Endothelial cell of umbilical vein (primary cell): Measurements from ENCODE around the gene HSPBAP1. TPM values are rescaled to one million over a fixed set of nuclear protein-coding genes. Genes with fewer than 3 reads are reported as not detected.

Experiments used
- BruUV-seq: library from RNA; stranded (reverse); fragments of 400-500 nt; replicated peaks from 2 replicates; lab custom pipeline; 2021; lab: Mats Ljungman, UMichigan
- CTCF ChIA-PET: fragments of 300-600, 350-600 bp; sonication (Branson Sonifier 250); formaldehyde crosslinking; loops from one replicate; lab custom pipeline; 2021; ENCODE audit warnings: antibody characterized with exemption, inconsistent platforms; lab: Charles Lee
- POLR2A ChIA-PET: fragments of 300-600, 350-600 bp; sonication (Branson Sonifier 250); formaldehyde crosslinking; loops from one replicate; lab custom pipeline; 2021; ENCODE audit warnings: antibody characterized with exemption, inconsistent platforms; lab: Charles Lee
- DNase-seq: peaks from one replicate; pipeline ENCODE4 v3.0.0-alpha.2; 2011; ENCODE audit warnings: low read depth, low spot score
- FAIRE-seq: peaks from 2 replicates; lab custom pipeline; 2011; peaks lifted over from hg19 to GRCh38; lab: Jason Lieb, UNC
- H2AFZ ChIP-seq: 2 replicates; pipeline ENCODE4 v1.6.0; 2012; ENCODE audit warnings: low read depth, low read length, control low read depth, inconsistent platforms
- H3K27ac ChIP-seq: 2 replicates; pipeline ENCODE4 v1.5.1; 2011; ENCODE audit warnings: low read depth, mild to moderate bottlenecking, control low read depth, low read length, moderate library complexity; ENCODE audit not compliant: insufficient read depth
- H3K27me3 ChIP-seq, 2 experiments: 2 replicates each; pipeline versions ENCODE4 v1.6.0 to v1.6.1; 2011; ENCODE audit warnings: low read length in 2 of 2, mixed read lengths in 1 of 2; ENCODE audit not compliant: control insufficient read depth in 2 of 2, insufficient read depth in 2 of 2
- H3K36me3 ChIP-seq, 2 experiments: 2 replicates in 1 of 2; 3 replicates in 1 of 2; pipeline ENCODE4 v1.5.1; 2011; ENCODE audit warnings: low read length in 2 of 2, mild to moderate bottlenecking in 1 of 2, moderate library complexity in 1 of 2; ENCODE audit not compliant: control insufficient read depth in 2 of 2, insufficient read depth in 2 of 2; ENCODE audit errors: extremely low read depth in 1 of 2
- H3K4me1 ChIP-seq: 3 replicates; pipeline ENCODE4 v1.5.1; 2011; ENCODE audit warnings: mild to moderate bottlenecking, low read length; ENCODE audit not compliant: control insufficient read depth, insufficient read depth; ENCODE audit errors: extremely low read depth
- H3K4me2 ChIP-seq: 2 replicates; pipeline ENCODE4 v1.6.1; 2011; ENCODE audit warnings: low read length, control low read depth, mixed read lengths; ENCODE audit not compliant: insufficient read depth
- H3K4me3 ChIP-seq, 3 experiments: fragments of 200-600 bp in 1 of 3; sonication (generic), shearing (Covaris generic) in 1 of 3; replicated peaks in 1 of 3; 2 replicates each; pipeline ENCODE4 v1.5.1; 2011 to 2016; ENCODE audit warnings: control low read depth in 3 of 3, low read length in 3 of 3, mild to moderate bottlenecking in 2 of 3, inconsistent platforms in 1 of 3, low read depth in 1 of 3, moderate library complexity in 1 of 3; ENCODE audit not compliant: insufficient read depth in 1 of 3
- H3K79me2 ChIP-seq: 2 replicates; pipeline ENCODE4 v1.6.0; 2012; ENCODE audit warnings: low read length, inconsistent platforms; ENCODE audit not compliant: control insufficient read depth, insufficient read depth
- H3K9ac ChIP-seq: replicated peaks from 2 replicates; pipeline ENCODE3; 2011; ENCODE audit warnings: low read length, control low read depth; ENCODE audit not compliant: insufficient read depth; ENCODE audit errors: extremely low read depth
- H3K9me1 ChIP-seq: replicated peaks from 3 replicates; pipeline ENCODE4 v1.6.0; 2011; ENCODE audit warnings: mild to moderate bottlenecking, low read length; ENCODE audit not compliant: control insufficient read depth, insufficient read depth; ENCODE audit errors: extremely low read depth
- H3K9me3 ChIP-seq: replicated peaks from 2 replicates; pipeline ENCODE4 v1.5.1; 2012; ENCODE audit warnings: low read length, inconsistent platforms; ENCODE audit not compliant: control insufficient read depth, insufficient read depth
- H4K20me1 ChIP-seq: replicated peaks from 2 replicates; pipeline ENCODE3; 2011; ENCODE audit warnings: mild to moderate bottlenecking, low read length; ENCODE audit not compliant: control insufficient read depth, insufficient read depth; ENCODE audit errors: extremely low read depth
- CTCF ChIP-seq, 2 donors: IDR thresholded peaks; 1 replicate in 1 of 2; 2 replicates in 1 of 2; pipeline ENCODE4 v1.5.1; 2011; ENCODE audit warnings: low read length in 2 of 2, mild to moderate bottlenecking in 2 of 2, moderate library complexity in 2 of 2, control low read depth in 1 of 2, inconsistent platforms in 1 of 2, low read depth in 1 of 2; ENCODE audit not compliant: insufficient read depth in 1 of 2; ENCODE audit errors: extremely low read depth in 1 of 2
- EZH2 ChIP-seq: IDR thresholded peaks from 2 replicates; pipeline ENCODE4 v1.6.1; 2012; ENCODE audit warnings: borderline replicate concordance, low read depth, mild to moderate bottlenecking, moderate library complexity, low read length, inconsistent platforms; ENCODE audit not compliant: severe bottlenecking
- FOS ChIP-seq: IDR thresholded peaks from 2 replicates; pipeline ENCODE4 v1.6.1; 2011; ENCODE audit warnings: mild to moderate bottlenecking, low read length, moderate library complexity, borderline replicate concordance; ENCODE audit not compliant: insufficient read depth
- GATA2 ChIP-seq: IDR thresholded peaks from 2 replicates; pipeline ENCODE4 v1.7.0; 2011; ENCODE audit warnings: low read depth, mild to moderate bottlenecking, moderate library complexity, mixed read lengths, low read length; ENCODE audit not compliant: insufficient read length, insufficient read depth
- JUN ChIP-seq: IDR thresholded peaks from 2 replicates; pipeline ENCODE4 v1.6.1; 2011; ENCODE audit warnings: borderline replicate concordance, low read depth; ENCODE audit not compliant: insufficient read length, insufficient read depth
- MAX ChIP-seq: IDR thresholded peaks from 2 replicates; pipeline ENCODE4 v1.6.1; 2011; ENCODE audit not compliant: insufficient read depth, insufficient read length
- MYC ChIP-seq: IDR thresholded peaks from one replicate; pipeline ENCODE4 v1.6.1; 2011; ENCODE audit warnings: mild to moderate bottlenecking, low read depth, low read length
- POLR2A ChIP-seq: IDR thresholded peaks from 2 replicates; pipeline ENCODE4 v1.6.1; 2012; ENCODE audit warnings: low read depth, mild to moderate bottlenecking, control low read depth, low read length
- POLR2AphosphoS5 ChIP-seq: IDR thresholded peaks from 2 replicates; pipeline ENCODE4 v1.6.1; 2012; ENCODE audit warnings: low read depth, mild to moderate bottlenecking, control low read depth, low read length, moderate library complexity; ENCODE audit not compliant: insufficient read depth
- dilution Hi-C: fragments of 300-500 bp; cut with MboI; formaldehyde crosslinking; loops from one replicate; pipeline ENCODE4 v1.15.0; 2019; ENCODE audit warnings: low sequenced_read_pairs; ENCODE audit not compliant: extremely low pct_ligation_motif_present
- intact Hi-C: fragments of 100-400 bp; cut with micrococcal nuclease; formaldehyde crosslinking; loops from one replicate; pipeline ENCODE4 v1.10.0; 2022
- polyA plus RNA-seq, 4 experiments: library from polyadenylated mRNA; depleted of rRNA in 3 of 4; stranded (reverse) in 3 of 4; unstranded in 1 of 4; fragments of >200 nt; gene quantifications; 2 replicates each; pipeline versions ENCODE4 v1.2.1 to v1.2.3, GENCODE V29; 2011 to 2012; ENCODE audit warnings: missing spikeins in 1 of 4
- total RNA-seq: library from RNA; stranded (reverse); gene quantifications from 2 replicates; pipeline ENCODE4 v1.2.3, GENCODE V29; 2021

HSPBAP1 gene
- total and polyA plus RNA-seq, 2 donors (not counting 3 experiments of a cell fraction or from before 2014, with no cell fraction given) = 5.3 to 10.6 TPM

- Histone ChIP-seq H3K4me3 (no peak overlapping the region), H3K9me1 (no peaks in the 10 kb centered on the region), H3K4me2 (no peak overlapping the region), H3K9me3 (no peaks in the 10 kb centered on the region), H4K20me1 (no peaks in the 10 kb centered on the region), H3K27ac (no peak overlapping the region), H2AFZ (no peak overlapping the region), H3K36me3 (no peaks in the 10 kb centered on the region), H3K79me2 (no peaks in the 10 kb centered on the region), H3K9ac (no peak overlapping the region), H3K4me1 (no peaks in the 10 kb centered on the region), H3K27me3 (no peaks in the 10 kb centered on the region)
- DNase-seq (no peak), FAIRE-seq (no peak)
- ChIA-PET CTCF (interaction anchor here (0.8 to 1.3 kb wide), 2 partner anchors 10 to 22 kb away, joined by 3 to 6 read pairs; no protein-coding TSS in a partner anchor), POLR2A (no interaction called here)
- dilution Hi-C loops = no loop called here
- intact Hi-C loops = no loop called here
- no peak for TF ChIP-seq MYC
- no peak for TF ChIP-seq POLR2A
- TF ChIP-seq FOS = no peak
- no peak for TF ChIP-seq CTCF (IDR thresholded peaks at IDR 0.05; ENCODE audit: extremely low read depth in 1 of 2, insufficient read depth in 1 of 2, low read depth in 1 of 2, low read length in 2 of 2)
- TF ChIP-seq JUN = no peak
- TF ChIP-seq GATA2 = no peak
- TF ChIP-seq MAX = no peak
- no peak for TF ChIP-seq POLR2AphosphoS5
- no peak for TF ChIP-seq EZH2
- no TSS peak for BruUV-seq
These were observed 16.8 kb downstream of the HSPBAP1 start for GRCh38 chr3:122776675-122777468.
